ENCODE data around the gene HBM. TPM values are rescaled to one million over a fixed set of nuclear protein-coding genes. Genes with fewer than 3 reads are reported as not detected.
"Not testable (repeated sequence)": the region's sequence is repeated elsewhere in the genome, so short reads cannot be mapped to it uniquely, and the experiment has no call there.

Gene HBM
- total RNA-seq, 1 donor from 2014 or later, result not detected

GRCh38 chr16:176006-176405 lies 10.2 kb downstream of the HBM start:
- not testable (repeated sequence) for H3K9me3 Mint-ChIP-seq

GRCh38 chr16:176477-177382 lies 11.0 kb downstream of the HBM start, which contains the start of gene HBA1:
Gene HBA1 (plus strand): TSS chr16:176680. CDS start chr16:176717, 37 bp downstream.
- H3K27ac Mint-ChIP-seq; H3K9me3 Mint-ChIP-seq; intact Hi-C loops (cut with micrococcal nuclease); H3K4me1 Mint-ChIP-seq (ENCODE audit: low read depth); DNase-seq (ENCODE audit: low spot score); H3K36me3 Mint-ChIP-seq (ENCODE audit: low read depth): not testable (repeated sequence)
- H3K4me3 Mint-ChIP-seq, result peak within 1 kb of the TSS; percentile 30
- H3K27me3 Mint-ChIP-seq (ENCODE audit: insufficient read depth), result peaks cover 50% of the 10 kb centered on the region

More at GRCh38 chr16:176006-176405, 10.2 kb downstream of the HBM start:
- H3K4me3 Mint-ChIP-seq; H3K36me3 Mint-ChIP-seq (ENCODE audit: low read depth); H3K27ac Mint-ChIP-seq; H3K4me1 Mint-ChIP-seq (ENCODE audit: low read depth); intact Hi-C loops (cut with micrococcal nuclease); DNase-seq (ENCODE audit: low spot score): not testable (repeated sequence)
- H3K27me3 Mint-ChIP-seq (ENCODE audit: insufficient read depth), result peaks cover 55% of the 10 kb centered on the region

DNA sequence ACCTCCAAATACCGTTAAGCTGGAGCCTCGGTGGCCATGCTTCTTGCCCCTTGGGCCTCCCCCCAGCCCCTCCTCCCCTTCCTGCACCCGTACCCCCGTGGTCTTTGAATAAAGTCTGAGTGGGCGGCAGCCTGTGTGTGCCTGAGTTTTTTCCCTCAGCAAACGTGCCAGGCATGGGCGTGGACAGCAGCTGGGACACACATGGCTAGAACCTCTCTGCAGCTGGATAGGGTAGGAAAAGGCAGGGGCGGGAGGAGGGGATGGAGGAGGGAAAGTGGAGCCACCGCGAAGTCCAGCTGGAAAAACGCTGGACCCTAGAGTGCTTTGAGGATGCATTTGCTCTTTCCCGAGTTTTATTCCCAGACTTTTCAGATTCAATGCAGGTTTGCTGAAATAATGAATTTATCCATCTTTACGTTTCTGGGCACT lies 11.6 kb downstream of the HBM start:
- no peaks in the 10 kb centered on the region for H3K9me3 Mint-ChIP-seq
- H3K4me3 Mint-ChIP-seq, result peak overlapping the region; percentile 15
- H3K27ac Mint-ChIP-seq, result no peak overlapping the region
- no peaks in the 10 kb centered on the region for H3K4me1 Mint-ChIP-seq (ENCODE audit: low read depth)
- no peak for DNase-seq (ENCODE audit: low spot score)
- no peaks in the 10 kb centered on the region for H3K36me3 Mint-ChIP-seq (ENCODE audit: low read depth)
- H3K27me3 Mint-ChIP-seq (ENCODE audit: insufficient read depth), result peaks cover 46% of the 10 kb centered on the region
- intact Hi-C loops (cut with micrococcal nuclease), result no loop called here

GRCh38 chr16:177981-178667 lies 12.3 kb downstream of the HBM start:
- Mint-ChIP-seq H3K4me3 (no peak overlapping the region), H3K27me3 (ENCODE audit: insufficient read depth) (peaks cover 46% of the 10 kb centered on the region), H3K27ac (no peak overlapping the region), H3K9me3 (no peaks in the 10 kb centered on the region), H3K36me3 (ENCODE audit: low read depth) (no peaks in the 10 kb centered on the region), H3K4me1 (ENCODE audit: low read depth) (no peaks in the 10 kb centered on the region)
- intact Hi-C loops (cut with micrococcal nuclease), result no loop called here
- DNase-seq (ENCODE audit: low spot score), result no peak

DNA sequence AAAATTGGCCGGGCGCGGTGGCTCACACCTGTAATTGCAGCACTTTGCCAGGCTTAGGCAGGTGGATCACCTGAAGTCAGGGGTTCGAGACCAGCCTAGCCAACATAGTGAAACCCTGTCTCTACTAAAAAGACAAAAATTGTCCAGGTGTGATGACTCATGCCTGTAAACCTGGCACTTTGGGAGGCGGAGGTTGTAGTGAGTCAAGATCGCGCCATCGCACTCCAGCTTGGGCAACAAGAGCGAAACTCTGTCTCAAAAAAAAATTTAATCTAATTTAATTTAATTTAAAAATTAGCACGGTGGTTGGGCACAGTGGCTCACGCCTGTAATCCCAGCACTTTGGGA lies 12.9 kb downstream of the HBM start:
- Mint-ChIP-seq H3K36me3 (ENCODE audit: low read depth) (no peaks in the 10 kb centered on the region), H3K27me3 (ENCODE audit: insufficient read depth) (peaks cover 42% of the 10 kb centered on the region), H3K4me1 (ENCODE audit: low read depth) (no peaks in the 10 kb centered on the region), H3K4me3 (no peak overlapping the region), H3K27ac (no peak overlapping the region), H3K9me3 (no peaks in the 10 kb centered on the region)
- intact Hi-C loops (cut with micrococcal nuclease), result no loop called here
- DNase-seq (ENCODE audit: low spot score), result no peak

GRCh38 chr16:179211-180092 lies 13.7 kb downstream of the HBM start:
- Mint-ChIP-seq H3K27ac (no peak overlapping the region), H3K9me3 (no peaks in the 10 kb centered on the region), H3K4me1 (ENCODE audit: low read depth) (no peaks in the 10 kb centered on the region), H3K4me3 (peak overlapping the region; percentile 51), H3K36me3 (ENCODE audit: low read depth) (no peaks in the 10 kb centered on the region), H3K27me3 (ENCODE audit: insufficient read depth) (peaks cover 40% of the 10 kb centered on the region)
- DNase-seq (ENCODE audit: low spot score), result no peak
- intact Hi-C loops (cut with micrococcal nuclease), result loop anchor here (2.0 to 5.0 kb wide), 2 partner anchors 13 to 183 kb away; no protein-coding TSS in a partner anchor

GRCh38 chr16:180101-180675 lies 14.4 kb downstream of the HBM start, which contains the start of gene HBQ1:
Gene HBQ1 (plus strand): TSS chr16:180459. CDS start chr16:180487, 28 bp downstream.
- Mint-ChIP-seq H3K4me1 (ENCODE audit: low read depth) (no peaks in the 10 kb centered on the region), H3K36me3 (ENCODE audit: low read depth) (no peaks in the 10 kb centered on the region), H3K9me3 (no peaks in the 10 kb centered on the region), H3K27ac (no peak within 1 kb of the TSS), H3K4me3 (peak within 1 kb of the TSS; percentile 53), H3K27me3 (ENCODE audit: insufficient read depth) (peaks cover 32% of the 10 kb centered on the region)
- intact Hi-C loops (cut with micrococcal nuclease), result loop anchor here (2.0 to 5.0 kb wide), 2 partner anchors 13 to 182 kb away; no protein-coding TSS in a partner anchor
- DNase-seq (ENCODE audit: low spot score), result no peak

DNA sequence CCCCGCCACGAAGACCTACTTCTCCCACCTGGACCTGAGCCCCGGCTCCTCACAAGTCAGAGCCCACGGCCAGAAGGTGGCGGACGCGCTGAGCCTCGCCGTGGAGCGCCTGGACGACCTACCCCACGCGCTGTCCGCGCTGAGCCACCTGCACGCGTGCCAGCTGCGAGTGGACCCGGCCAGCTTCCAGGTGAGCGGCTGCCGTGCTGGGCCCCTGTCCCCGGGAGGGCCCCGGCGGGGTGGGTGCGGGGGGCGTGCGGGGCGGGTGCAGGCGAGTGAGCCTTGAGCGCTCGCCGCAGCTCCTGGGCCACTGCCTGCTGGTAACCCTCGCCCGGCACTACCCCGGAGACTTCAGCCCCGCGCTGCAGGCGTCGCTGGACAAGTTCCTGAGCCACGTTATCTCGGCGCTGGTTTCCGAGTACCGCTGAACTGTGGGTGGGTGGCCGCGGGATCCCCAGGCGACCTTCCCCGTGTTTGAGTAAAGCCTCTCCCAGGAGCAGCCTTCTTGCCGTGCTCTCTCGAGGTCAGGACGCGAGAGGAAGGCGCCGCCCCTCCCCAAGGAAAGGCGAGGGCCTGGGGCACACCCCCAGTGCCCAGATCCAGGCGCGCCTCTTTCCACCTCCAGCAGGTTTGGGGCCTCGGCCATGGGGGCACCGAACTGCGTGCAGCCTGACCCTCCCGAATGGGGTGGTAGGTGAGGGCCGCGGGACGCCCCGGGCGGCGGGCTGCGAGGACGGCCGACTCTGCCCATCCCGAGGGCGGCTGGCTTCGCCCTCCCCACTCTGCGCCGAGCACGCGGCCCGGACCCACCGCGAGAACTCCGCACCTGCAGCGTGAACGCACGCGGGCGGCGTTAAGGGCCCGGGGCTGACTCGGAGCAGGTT lies 15.1 kb downstream of the HBM start:
- Mint-ChIP-seq H3K27me3 (ENCODE audit: insufficient read depth) (peaks cover 27% of the 10 kb centered on the region), H3K36me3 (ENCODE audit: low read depth) (no peaks in the 10 kb centered on the region), H3K27ac (no peak overlapping the region), H3K9me3 (no peaks in the 10 kb centered on the region), H3K4me1 (ENCODE audit: low read depth) (no peaks in the 10 kb centered on the region), H3K4me3 (peak overlapping the region; percentile 53)
- DNase-seq (ENCODE audit: low spot score), result peak; percentile 78
- intact Hi-C loops (cut with micrococcal nuclease), result loop anchor here (1.0 to 5.0 kb wide), 6 partner anchors 14 to 181 kb away; partner anchors contain the start of gene NPRL3

GRCh38 chr16:181565-182021 lies 15.8 kb downstream of the HBM start:
- Mint-ChIP-seq H3K27me3 (ENCODE audit: insufficient read depth) (peaks cover 27% of the 10 kb centered on the region), H3K27ac (no peak overlapping the region)
- DNase-seq (ENCODE audit: low spot score), result no peak

DNA sequence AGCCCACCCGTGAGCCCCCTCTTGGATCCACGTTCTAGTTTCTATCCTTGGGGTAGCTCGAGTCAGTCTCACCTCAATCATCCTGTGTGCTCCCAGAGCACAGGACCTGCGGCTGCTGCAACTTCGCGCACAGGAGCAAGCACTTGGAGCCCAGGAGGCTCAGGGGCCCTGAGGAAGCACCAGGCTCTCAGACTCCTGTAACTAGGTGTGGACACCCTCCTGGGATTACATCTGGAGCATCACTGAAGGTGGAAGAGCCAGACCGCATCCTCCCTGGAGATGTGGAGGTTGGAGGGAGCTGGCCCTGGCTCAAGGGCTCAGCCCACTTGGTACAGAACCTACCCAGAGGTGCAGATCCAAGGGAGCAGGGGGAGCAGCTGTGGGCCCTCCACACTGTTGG lies 17.2 kb downstream of the HBM start:
- Mint-ChIP-seq H3K9me3 (no peaks in the 10 kb centered on the region), H3K4me1 (ENCODE audit: low read depth) (no peaks in the 10 kb centered on the region), H3K27me3 (ENCODE audit: insufficient read depth) (peaks cover 17% of the 10 kb centered on the region), H3K4me3 (no peak overlapping the region), H3K27ac (no peak overlapping the region), H3K36me3 (ENCODE audit: low read depth) (no peaks in the 10 kb centered on the region)
- DNase-seq (ENCODE audit: low spot score), result no peak
- intact Hi-C loops (cut with micrococcal nuclease), result loop anchor here (5.0 kb wide), 1 partner anchor 179 kb away; no protein-coding TSS in a partner anchor

More at GRCh38 chr16:181565-182021, 15.8 kb downstream of the HBM start:
- H3K36me3 Mint-ChIP-seq (ENCODE audit: low read depth), result no peaks in the 10 kb centered on the region
- no peak overlapping the region for H3K4me3 Mint-ChIP-seq
- no peaks in the 10 kb centered on the region for H3K4me1 Mint-ChIP-seq (ENCODE audit: low read depth)
- intact Hi-C loops (cut with micrococcal nuclease), result loop anchor here (1.0 to 5.0 kb wide), 6 partner anchors 15 to 181 kb away; partner anchors contain the start of gene NPRL3
- H3K9me3 Mint-ChIP-seq, result no peaks in the 10 kb centered on the region

DNA sequence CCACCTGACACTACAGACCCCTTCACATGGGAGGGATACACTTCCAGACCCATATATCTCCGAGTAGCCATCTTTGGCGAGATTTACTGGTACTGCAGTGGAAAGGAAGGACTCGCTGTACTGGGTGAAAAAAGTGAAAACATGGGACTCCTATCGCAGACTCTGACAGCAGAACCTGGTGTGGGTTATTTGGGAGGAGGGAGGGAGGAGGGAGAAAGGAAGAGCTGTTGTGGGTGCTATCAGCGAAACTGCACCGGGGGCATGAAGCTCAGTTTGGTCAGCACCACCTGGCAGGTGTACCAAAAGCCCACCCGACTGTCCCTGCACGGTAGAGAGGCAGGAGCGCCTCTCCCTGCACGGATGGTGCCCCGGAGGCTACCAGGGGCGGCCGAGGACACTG lies 19.4 kb downstream of the HBM start:
- intact Hi-C loops (cut with micrococcal nuclease), result no loop called here
- Mint-ChIP-seq H3K27ac (no peak overlapping the region), H3K36me3 (ENCODE audit: low read depth) (peaks cover 16% of the 10 kb centered on the region), H3K4me1 (ENCODE audit: low read depth) (peaks cover 6% of the 10 kb centered on the region), H3K27me3 (ENCODE audit: insufficient read depth) (no peaks in the 10 kb centered on the region), H3K9me3 (no peaks in the 10 kb centered on the region), H3K4me3 (no peak overlapping the region)
- no peak for DNase-seq (ENCODE audit: low spot score)

Measured in activated T-helper 1 cell treated with anti-CD3 and anti-CD28 coated beads, Interleukin-12 subunit alpha, Interleukin-12 subunit beta, Interleukin-2, Interleukin-4 antibody, amounts not matched to agents 30 ng/mL and 10 ng/mL and 1 ng/mL, durations not matched to agents 14 hours and 24 hours and 36 hours (primary cell).